Activated naive CD4-positive, alpha-beta T cell treated with anti-CD3 and anti-CD28 coated beads, Interleukin-2, amount 50 U/mL, for 24 hours (primary cell): ENCODE results near the gene CNIH1.
A peak's percentile ranks its signal among the peaks of the same experiment; 100 is the strongest.
"Not testable (repeated sequence)": the region's sequence is repeated elsewhere in the genome, so short reads cannot be mapped to it uniquely, and the experiment has no call there.

Source experiments
- H3K27ac Mint-ChIP-seq: one replicate; pipeline ENCODE4 v1.8.0; 2021; ENCODE audit warnings: mild to moderate bottlenecking, mixed read lengths
- H3K27me3 Mint-ChIP-seq: one replicate; pipeline ENCODE4 v1.8.0; 2021; ENCODE audit warnings: mixed read lengths
- H3K36me3 Mint-ChIP-seq: one replicate; pipeline ENCODE4 v1.8.0; 2021; ENCODE audit warnings: mixed read lengths
- H3K4me1 Mint-ChIP-seq: one replicate; pipeline ENCODE4 v1.8.0; 2021; ENCODE audit warnings: mixed read lengths
- H3K4me3 Mint-ChIP-seq: one replicate; pipeline ENCODE4 v1.8.0; 2021; ENCODE audit warnings: mild to moderate bottlenecking, mixed read lengths
- H3K9me3 Mint-ChIP-seq: one replicate; pipeline ENCODE4 v1.8.0; 2021; ENCODE audit warnings: mixed read lengths

CNIH1 gene

GRCh38 chr14:54451121-54451601, 10.0 kb upstream of the CNIH1 start:
- H3K36me3 Mint-ChIP-seq = no peaks in the 10 kb centered on the region
- no peak overlapping the region for H3K4me3 Mint-ChIP-seq
- H3K27ac Mint-ChIP-seq = no peak overlapping the region
- H3K4me1 Mint-ChIP-seq = no peaks in the 10 kb centered on the region
- no peaks in the 10 kb centered on the region for H3K9me3 Mint-ChIP-seq
- no peaks in the 10 kb centered on the region for H3K27me3 Mint-ChIP-seq

- H3K27me3 Mint-ChIP-seq = no peaks in the 10 kb centered on the region
- H3K4me3 Mint-ChIP-seq = no peak overlapping the region
- H3K4me1 Mint-ChIP-seq = no peaks in the 10 kb centered on the region
- no peak overlapping the region for H3K27ac Mint-ChIP-seq
- no peaks in the 10 kb centered on the region for H3K36me3 Mint-ChIP-seq
- no peaks in the 10 kb centered on the region for H3K9me3 Mint-ChIP-seq
These were observed 9.4 kb upstream of the CNIH1 start for GRCh38 chr14:54450535-54450934.

GRCh38 chr14:54447231-54447692, 6.1 kb upstream of the CNIH1 start:
- H3K4me1 Mint-ChIP-seq = peaks cover under 1% of the 10 kb centered on the region
- no peaks in the 10 kb centered on the region for H3K9me3 Mint-ChIP-seq
- H3K4me3 Mint-ChIP-seq = no peak overlapping the region

GRCh38 chr14:54446161-54446693, 5.1 kb upstream of the CNIH1 start:
- H3K4me1 Mint-ChIP-seq = peaks cover 10% of the 10 kb centered on the region
- H3K27ac Mint-ChIP-seq = no peak overlapping the region
- H3K27me3 Mint-ChIP-seq = no peaks in the 10 kb centered on the region
- no peaks in the 10 kb centered on the region for H3K9me3 Mint-ChIP-seq
- no peaks in the 10 kb centered on the region for H3K36me3 Mint-ChIP-seq
- H3K4me3 Mint-ChIP-seq = no peak overlapping the region

More at GRCh38 chr14:54447231-54447692, 6.1 kb upstream of the CNIH1 start:
- no peaks in the 10 kb centered on the region for H3K27me3 Mint-ChIP-seq
- no peaks in the 10 kb centered on the region for H3K36me3 Mint-ChIP-seq
- H3K27ac Mint-ChIP-seq = no peak overlapping the region

GRCh38 chr14:54444681-54445080, 3.5 kb upstream of the CNIH1 start:
- no peak overlapping the region for H3K4me3 Mint-ChIP-seq
- no peaks in the 10 kb centered on the region for H3K27me3 Mint-ChIP-seq
- H3K4me1 Mint-ChIP-seq = peaks cover 20% of the 10 kb centered on the region
- no peak overlapping the region for H3K27ac Mint-ChIP-seq
- H3K36me3 Mint-ChIP-seq = no peaks in the 10 kb centered on the region
- no peaks in the 10 kb centered on the region for H3K9me3 Mint-ChIP-seq

- Mint-ChIP-seq H3K4me3 (no peak overlapping the region), H3K27ac (no peak overlapping the region), H3K4me1 (peaks cover 26% of the 10 kb centered on the region), H3K9me3 (no peaks in the 10 kb centered on the region), H3K27me3 (no peaks in the 10 kb centered on the region), H3K36me3 (no peaks in the 10 kb centered on the region)
These were observed 2.8 kb upstream of the CNIH1 start for GRCh38 chr14:54443981-54444380.

- not testable (repeated sequence) for H3K27me3 Mint-ChIP-seq, H3K4me3 Mint-ChIP-seq, H3K9me3 Mint-ChIP-seq, H3K36me3 Mint-ChIP-seq, H3K27ac Mint-ChIP-seq
- H3K4me1 Mint-ChIP-seq = peaks cover 36% of the 10 kb centered on the region
These were observed 1.8 kb upstream of the CNIH1 start for GRCh38 chr14:54442961-54443360.

- no peaks in the 10 kb centered on the region for H3K27me3 Mint-ChIP-seq
- H3K4me3 Mint-ChIP-seq = peak overlapping the region; percentile 94
- peaks cover 6% of the 10 kb centered on the region for H3K36me3 Mint-ChIP-seq
- H3K4me1 Mint-ChIP-seq = peaks cover 60% of the 10 kb centered on the region
- H3K9me3 Mint-ChIP-seq = no peaks in the 10 kb centered on the region
- H3K27ac Mint-ChIP-seq = peak overlapping the region; percentile 68
These were observed 700 bp downstream of the CNIH1 start for GRCh38 chr14:54440476-54440872.

GRCh38 chr14:54440037-54440436, 1.1 kb downstream of the CNIH1 start:
- Mint-ChIP-seq H3K4me3 (peak overlapping the region; percentile 94), H3K9me3 (no peaks in the 10 kb centered on the region), H3K4me1 (peaks cover 65% of the 10 kb centered on the region), H3K27me3 (no peaks in the 10 kb centered on the region), H3K36me3 (peaks cover 8% of the 10 kb centered on the region), H3K27ac (peak overlapping the region; percentile 68)

- Mint-ChIP-seq H3K4me3 (no peak overlapping the region), H3K27me3 (no peaks in the 10 kb centered on the region), H3K4me1 (peaks cover 78% of the 10 kb centered on the region), H3K9me3 (no peaks in the 10 kb centered on the region), H3K36me3 (peaks cover 13% of the 10 kb centered on the region), H3K27ac (no peak overlapping the region)
These were observed 2.5 kb downstream of the CNIH1 start for GRCh38 chr14:54438703-54439102.

- H3K9me3 Mint-ChIP-seq, H3K27ac Mint-ChIP-seq, H3K27me3 Mint-ChIP-seq: not testable (repeated sequence)
- H3K4me1 Mint-ChIP-seq = peaks cover 85% of the 10 kb centered on the region
- peak overlapping the region; percentile 7 for H3K4me3 Mint-ChIP-seq
- peaks cover 14% of the 10 kb centered on the region for H3K36me3 Mint-ChIP-seq
These were observed 3.2 kb downstream of the CNIH1 start for GRCh38 chr14:54437954-54438353.

GRCh38 chr14:54435500-54435981, 5.6 kb downstream of the CNIH1 start:
- Mint-ChIP-seq H3K36me3 (peaks cover 14% of the 10 kb centered on the region), H3K9me3 (no peaks in the 10 kb centered on the region), H3K4me1 (peaks cover 84% of the 10 kb centered on the region), H3K27ac (peak overlapping the region; percentile 75), H3K4me3 (peak overlapping the region; percentile 63), H3K27me3 (no peaks in the 10 kb centered on the region)

GRCh38 chr14:54428527-54428926, 12.6 kb downstream of the CNIH1 start:
- H3K4me1 Mint-ChIP-seq = peaks cover 32% of the 10 kb centered on the region
- peak overlapping the region; percentile 76 for H3K27ac Mint-ChIP-seq
- H3K4me3 Mint-ChIP-seq = no peak overlapping the region
- no peaks in the 10 kb centered on the region for H3K9me3 Mint-ChIP-seq
- no peaks in the 10 kb centered on the region for H3K27me3 Mint-ChIP-seq
- peaks cover 7% of the 10 kb centered on the region for H3K36me3 Mint-ChIP-seq

GRCh38 chr14:54427871-54428270, 13.3 kb downstream of the CNIH1 start:
- H3K27ac Mint-ChIP-seq = peak overlapping the region; percentile 69
- peaks cover 7% of the 10 kb centered on the region for H3K36me3 Mint-ChIP-seq
- no peak overlapping the region for H3K4me3 Mint-ChIP-seq
- no peaks in the 10 kb centered on the region for H3K27me3 Mint-ChIP-seq
- peaks cover 26% of the 10 kb centered on the region for H3K4me1 Mint-ChIP-seq
- H3K9me3 Mint-ChIP-seq = no peaks in the 10 kb centered on the region

GRCh38 chr14:54425537-54426274, 15.5 kb downstream of the CNIH1 start:
- peaks cover 18% of the 10 kb centered on the region for H3K4me1 Mint-ChIP-seq
- H3K36me3 Mint-ChIP-seq = peaks cover 7% of the 10 kb centered on the region
- no peaks in the 10 kb centered on the region for H3K27me3 Mint-ChIP-seq
- peak overlapping the region; percentile 68 for H3K27ac Mint-ChIP-seq
- no peak overlapping the region for H3K4me3 Mint-ChIP-seq
- no peaks in the 10 kb centered on the region for H3K9me3 Mint-ChIP-seq

- Mint-ChIP-seq H3K4me3 (no peak overlapping the region), H3K4me1 (peaks cover 23% of the 10 kb centered on the region), H3K27ac (no peak overlapping the region), H3K9me3 (no peaks in the 10 kb centered on the region), H3K36me3 (peaks cover 7% of the 10 kb centered on the region), H3K27me3 (no peaks in the 10 kb centered on the region)
These were observed 16.1 kb downstream of the CNIH1 start for GRCh38 chr14:54425068-54425467.
